Thoracic aorta (tissue), 2 donors: ENCODE measurements around the gene CRB1. TPM values are rescaled to one million over a fixed set of nuclear protein-coding genes. Genes with fewer than 3 reads are reported as not detected.

Source experiments
- ATAC-seq: fragments of 150-250 bp; one replicate; pipeline ENCODE4 v1.8.0; 2017; ENCODE audit warnings: low read depth; ENCODE audit not compliant: insufficient number of reproducible peaks, low FRiP score
- DNase-seq: peaks from one replicate; pipeline ENCODE4 v3.0.0-alpha.2; 2020; ENCODE audit warnings: low spot score
- H3K27ac ChIP-seq, 2 donors: fragments of 200-600 bp; sonication (generic); 1 replicate in 1 of 2; 2 replicates in 1 of 2; pipeline ENCODE4 v1.5.1; 2016; ENCODE audit warnings: mild to moderate bottlenecking in 2 of 2, moderate library complexity in 2 of 2
- H3K27me3 ChIP-seq: fragments of 200-600 bp; sonication (generic); replicated peaks from 2 replicates; pipeline ENCODE4 v1.6.0; 2016; ENCODE audit warnings: mild to moderate bottlenecking; ENCODE audit not compliant: insufficient read depth
- H3K36me3 ChIP-seq: fragments of 200-600 bp; sonication (generic); one replicate; pipeline ENCODE4 v1.5.1; 2016
- H3K4me1 ChIP-seq, 2 donors: fragments of 200-600 bp; sonication (generic); 1 replicate in 1 of 2; 2 replicates in 1 of 2; pipeline versions ENCODE4 v1.5.1 to v1.6.0; 2016; ENCODE audit warnings: low read depth in 2 of 2, mild to moderate bottlenecking in 1 of 2; ENCODE audit not compliant: control insufficient read depth in 1 of 2
- H3K4me3 ChIP-seq: fragments of 200-600 bp; sonication (generic); 2 replicates; pipeline ENCODE4 v1.5.1; 2016; ENCODE audit warnings: mild to moderate bottlenecking
- H3K9me3 ChIP-seq: fragments of 200-600 bp; sonication (generic); 2 replicates; pipeline ENCODE4 v1.5.1; 2016
- total RNA-seq, 2 donors: library from RNA; depleted of rRNA; stranded (reverse); fragments of >200 nt; gene quantifications; one replicate each; pipeline versions ENCODE4 v1.1.0 to v1.2.3, GENCODE V29; 2016
- TF ChIP-seq, protein P1 (sequence below): fragments of 200-600 bp; sonication (generic); IDR thresholded peaks from one replicate; pipeline ENCODE4 v1.5.1; 2019; ENCODE audit warnings: antibody characterized with exemption

Gene CRB1
- total RNA-seq, 2 donors from 2014 or later: not detected

GRCh38 chr1:197225611-197226010 is 42.4 kb upstream of the CRB1 start:
- no peaks in the 10 kb centered on the region for H3K27me3 ChIP-seq
- TF ChIP-seq, protein P1, sequence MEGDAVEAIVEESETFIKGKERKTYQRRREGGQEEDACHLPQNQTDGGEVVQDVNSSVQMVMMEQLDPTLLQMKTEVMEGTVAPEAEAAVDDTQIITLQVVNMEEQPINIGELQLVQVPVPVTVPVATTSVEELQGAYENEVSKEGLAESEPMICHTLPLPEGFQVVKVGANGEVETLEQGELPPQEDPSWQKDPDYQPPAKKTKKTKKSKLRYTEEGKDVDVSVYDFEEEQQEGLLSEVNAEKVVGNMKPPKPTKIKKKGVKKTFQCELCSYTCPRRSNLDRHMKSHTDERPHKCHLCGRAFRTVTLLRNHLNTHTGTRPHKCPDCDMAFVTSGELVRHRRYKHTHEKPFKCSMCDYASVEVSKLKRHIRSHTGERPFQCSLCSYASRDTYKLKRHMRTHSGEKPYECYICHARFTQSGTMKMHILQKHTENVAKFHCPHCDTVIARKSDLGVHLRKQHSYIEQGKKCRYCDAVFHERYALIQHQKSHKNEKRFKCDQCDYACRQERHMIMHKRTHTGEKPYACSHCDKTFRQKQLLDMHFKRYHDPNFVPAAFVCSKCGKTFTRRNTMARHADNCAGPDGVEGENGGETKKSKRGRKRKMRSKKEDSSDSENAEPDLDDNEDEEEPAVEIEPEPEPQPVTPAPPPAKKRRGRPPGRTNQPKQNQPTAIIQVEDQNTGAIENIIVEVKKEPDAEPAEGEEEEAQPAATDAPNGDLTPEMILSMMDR: no peak
- ATAC-seq: no peak
- H3K36me3 ChIP-seq: no peaks in the 10 kb centered on the region
- no peak overlapping the region for H3K27ac ChIP-seq
- no peaks in the 10 kb centered on the region for H3K4me1 ChIP-seq
- no peak overlapping the region for H3K4me3 ChIP-seq
- H3K9me3 ChIP-seq: no peaks in the 10 kb centered on the region
- DNase-seq: no peak

GRCh38 chr1:197234581-197234980 is 33.5 kb upstream of the CRB1 start:
- TF ChIP-seq, protein P1: no peak
- ATAC-seq (no peak), DNase-seq (no peak)
- H3K27ac ChIP-seq: no peak overlapping the region
- H3K27me3 ChIP-seq: no peaks in the 10 kb centered on the region
- H3K4me3 ChIP-seq: no peak overlapping the region
- no peaks in the 10 kb centered on the region for H3K9me3 ChIP-seq
- H3K36me3 ChIP-seq: no peaks in the 10 kb centered on the region
- H3K4me1 ChIP-seq: no peaks in the 10 kb centered on the region

DNA sequence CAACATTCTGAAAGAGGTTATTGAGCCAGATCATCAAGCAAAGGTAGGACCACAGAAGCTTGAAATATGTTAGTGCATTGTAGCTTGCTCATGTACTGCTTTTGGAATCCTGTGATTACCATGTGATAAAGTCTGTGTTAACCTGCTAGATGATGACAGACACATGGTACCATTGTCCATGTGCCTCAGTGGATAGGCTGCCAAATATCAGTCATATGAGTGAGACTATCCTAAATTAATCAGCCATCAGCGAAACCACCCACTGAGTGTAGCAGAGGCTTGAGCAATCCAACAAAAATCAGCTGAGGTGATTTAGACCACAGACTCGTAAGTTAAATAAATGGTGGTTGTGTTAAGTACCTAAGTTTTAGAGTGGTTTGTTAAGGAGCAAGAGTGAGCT is 32.7 kb upstream of the CRB1 start:
- Histone ChIP-seq H3K27me3 (no peaks in the 10 kb centered on the region), H3K4me1 (no peaks in the 10 kb centered on the region), H3K27ac (no peak overlapping the region), H3K4me3 (no peak overlapping the region), H3K9me3 (no peaks in the 10 kb centered on the region), H3K36me3 (no peaks in the 10 kb centered on the region)
- DNase-seq (no peak), ATAC-seq (no peak)
- TF ChIP-seq, protein P1: no peak

DNA sequence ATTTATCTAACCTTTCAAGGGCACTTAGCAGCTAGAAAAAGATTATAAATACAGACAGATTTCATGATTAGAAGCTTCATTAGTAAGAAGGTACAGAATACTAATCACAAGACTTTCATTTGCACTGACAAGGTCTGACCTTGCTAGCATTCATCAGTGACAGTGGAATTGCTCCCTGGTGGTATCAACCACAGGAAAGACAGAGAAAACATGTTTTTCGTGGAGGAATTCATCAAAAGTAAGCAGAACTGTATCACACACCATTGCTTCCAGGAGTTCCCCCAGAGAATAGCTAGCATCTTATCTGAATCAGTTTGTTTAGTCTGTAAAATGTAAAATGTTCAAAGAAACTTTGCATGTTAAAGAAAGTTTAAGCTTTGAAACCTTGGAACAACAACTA is 20.6 kb upstream of the CRB1 start:
- Histone ChIP-seq H3K9me3 (no peaks in the 10 kb centered on the region), H3K27ac (no peak overlapping the region), H3K4me1 (no peaks in the 10 kb centered on the region), H3K36me3 (no peaks in the 10 kb centered on the region), H3K4me3 (no peak overlapping the region), H3K27me3 (no peaks in the 10 kb centered on the region)
- ATAC-seq (no peak), DNase-seq (no peak)
- TF ChIP-seq, protein P1: no peak

GRCh38 chr1:197249324-197249723 is 18.7 kb upstream of the CRB1 start:
- Histone ChIP-seq H3K4me1 (no peaks in the 10 kb centered on the region), H3K4me3 (no peak overlapping the region), H3K36me3 (no peaks in the 10 kb centered on the region), H3K27ac (no peak overlapping the region), H3K9me3 (no peaks in the 10 kb centered on the region), H3K27me3 (no peaks in the 10 kb centered on the region)
- TF ChIP-seq, protein P1: no peak
- DNase-seq: no peak
- no peak for ATAC-seq
